Measurements from ENCODE around the gene EOGT. TPM values are rescaled to one million over a fixed set of nuclear protein-coding genes. Genes with fewer than 3 reads are reported as not detected.

EOGT gene
- total and polyA plus RNA-seq, 9 donors: 12.1 to 40.7 (median 20.9) TPM

GRCh38 chr3:69005071-69005790 lies 8.3 kb downstream of the EOGT start:
- no peaks in the 10 kb centered on the region for H3K27me3 ChIP-seq
- H3K36me3 ChIP-seq: no peaks in the 10 kb centered on the region
- DNase-seq: no peak
- intact Hi-C loops (cut with DNase I): no loop called here
- H3K9me3 ChIP-seq: no peaks in the 10 kb centered on the region
- H3K4me1 ChIP-seq (ENCODE audit: insufficient read depth): no peaks in the 10 kb centered on the region
- WGBS, 3 donors: 34 to 36% (median 35%) methylated on average over 6 of the region's 6 CpGs
- TF ChIP-seq POLR2A (IDR thresholded peaks at IDR 0.05) (no peak), EP300 (IDR thresholded peaks at IDR 0.05) (no peak), CTCF (IDR thresholded peaks at IDR 0.05) (no peak)
- no peak overlapping the region for H3K27ac ChIP-seq
- no peak overlapping the region for H3K4me3 ChIP-seq

- intact Hi-C loops (cut with DNase I): no loop called here
- no peak for TF ChIP-seq POLR2A (IDR thresholded peaks at IDR 0.05)
- peak; percentile 6 for TF ChIP-seq EP300 (IDR thresholded peaks at IDR 0.05)
- no peak for TF ChIP-seq CTCF (IDR thresholded peaks at IDR 0.05)
- Histone ChIP-seq H3K27me3 (no peaks in the 10 kb centered on the region), H3K4me1 (ENCODE audit: insufficient read depth) (no peaks in the 10 kb centered on the region), H3K4me3 (no peak overlapping the region), H3K27ac (no peak overlapping the region), H3K9me3 (no peaks in the 10 kb centered on the region), H3K36me3 (no peaks in the 10 kb centered on the region)
- WGBS, 3 donors: 81 to 89% (median 84%) methylated on average over 9 of the region's 9 CpGs
- no peak for DNase-seq
Measured at GRCh38 chr3:69004138-69004537, 9.3 kb downstream of the EOGT start.

- no peak for DNase-seq
- H3K9me3 ChIP-seq: no peaks in the 10 kb centered on the region
- TF ChIP-seq POLR2A (IDR thresholded peaks at IDR 0.05) (no peak), EP300 (IDR thresholded peaks at IDR 0.05) (no peak), CTCF (IDR thresholded peaks at IDR 0.05) (no peak)
- H3K4me3 ChIP-seq: no peak overlapping the region
- no peak overlapping the region for H3K27ac ChIP-seq
- H3K27me3 ChIP-seq: no peaks in the 10 kb centered on the region
- H3K36me3 ChIP-seq: no peaks in the 10 kb centered on the region
- H3K4me1 ChIP-seq (ENCODE audit: insufficient read depth): peaks cover 2% of the 10 kb centered on the region
- WGBS, 3 donors: 8 to 22% (median 16%) methylated on average over 1 of the region's 1 CpG
- intact Hi-C loops (cut with DNase I): no loop called here
Measured at GRCh38 chr3:68999605-69000004, 13.9 kb downstream of the EOGT start.

GRCh38 chr3:68999158-68999557 lies 14.3 kb downstream of the EOGT start:
- Histone ChIP-seq H3K4me3 (no peak overlapping the region), H3K36me3 (no peaks in the 10 kb centered on the region), H3K4me1 (ENCODE audit: insufficient read depth) (peaks cover 2% of the 10 kb centered on the region)

More at GRCh38 chr3:68999158-68999557, 14.3 kb downstream of the EOGT start:
- TF ChIP-seq EP300 (IDR thresholded peaks at IDR 0.05) (no peak), POLR2A (IDR thresholded peaks at IDR 0.05) (no peak), CTCF (IDR thresholded peaks at IDR 0.05) (no peak)
- H3K27ac ChIP-seq: no peak overlapping the region
- H3K9me3 ChIP-seq: no peaks in the 10 kb centered on the region
- no peak for DNase-seq
- intact Hi-C loops (cut with DNase I): no loop called here
- H3K27me3 ChIP-seq: no peaks in the 10 kb centered on the region
